Forelimb muscle (tissue), 1 donor: ENCODE measurements around the gene STUB1. TPM values are rescaled to one million over a fixed set of nuclear protein-coding genes. Genes with fewer than 3 reads are reported as not detected.
"Not testable (repeated sequence)": the region's sequence is repeated elsewhere in the genome, so short reads cannot be mapped to it uniquely, and the experiment has no call there.

Experiments
- DNase-seq: peaks from one replicate; pipeline ENCODE4 v3.0.0-alpha.2; 2013; ENCODE audit warnings: low read depth
- polyA plus RNA-seq: library from polyadenylated mRNA; unstranded; fragments of 120-200 nt; gene quantifications from one replicate; pipeline ENCODE4 v1.2.1, GENCODE V29; 2013; ENCODE audit not compliant: insufficient read length

The STUB1 gene
- polyA plus RNA-seq, 1 donor: 88.0 TPM

- no peak for DNase-seq
Observed at GRCh38 chr16:678858-679813, 1.1 kb upstream of the STUB1 start.

GRCh38 chr16:680625-680945 lies 375 bp downstream of the STUB1 start:
- no peak for DNase-seq

GRCh38 chr16:680967-681745 lies 946 bp downstream of the STUB1 start:
- DNase-seq: no peak

GRCh38 chr16:681746-682427 lies 1.7 kb downstream of the STUB1 start:
- no peak for DNase-seq

GRCh38 chr16:682493-683395 lies 2.5 kb downstream of the STUB1 start:
- no peak for DNase-seq

- no peak for DNase-seq
Observed at GRCh38 chr16:683396-684070, 3.3 kb downstream of the STUB1 start.

GRCh38 chr16:684071-684794 lies 4.0 kb downstream of the STUB1 start, which contains the start of gene JMJD8:
JMJD8 (minus strand) TSS chr16:684334; CDS start chr16:684319, 15 bp downstream.
- peak; percentile 77 for DNase-seq

- no peak for DNase-seq
Observed at GRCh38 chr16:684961-685696, 4.9 kb downstream of the STUB1 start.

- DNase-seq: no peak
Observed at GRCh38 chr16:685967-686366, 5.8 kb downstream of the STUB1 start.

GRCh38 chr16:686459-687260 lies 6.5 kb downstream of the STUB1 start:
- no peak for DNase-seq

- no peak for DNase-seq
Observed at GRCh38 chr16:687499-687898, 7.3 kb downstream of the STUB1 start.

- no peak for DNase-seq
Observed at GRCh38 chr16:689175-689897, 9.1 kb downstream of the STUB1 start.

GRCh38 chr16:691242-691641 lies 11.0 kb downstream of the STUB1 start:
- not testable (repeated sequence) for DNase-seq

- DNase-seq: no peak
Observed at GRCh38 chr16:692356-693108, 12.3 kb downstream of the STUB1 start.

GRCh38 chr16:693364-693763 lies 13.2 kb downstream of the STUB1 start:
- DNase-seq: no peak

GRCh38 chr16:693766-694165 lies 13.6 kb downstream of the STUB1 start:
- no peak for DNase-seq
